ENCODE measurements around the gene ZYX. TPM values are rescaled to one million over a fixed set of nuclear protein-coding genes. Genes with fewer than 3 reads are reported as not detected.
A peak's percentile ranks its signal among the peaks of the same experiment; 100 is the strongest.

The ZYX gene
- polyA plus RNA-seq, 2 of the 4 experiments (the other 2 are of a cell fraction) = 13.3 to 109 TPM

GRCh38 chr7:143337216-143337615, 43.9 kb upstream of the ZYX start:
- Histone ChIP-seq H3K4me1 (peaks cover 15% of the 10 kb centered on the region), H3K27ac (no peak overlapping the region), H3K4me3 (no peak overlapping the region), H3K9me3 (no peaks in the 10 kb centered on the region), H3K4me2 (no peak overlapping the region)
- ChIA-PET POLR2A (no interaction called here), CTCF (interaction anchor here (1.0 to 2.9 kb wide), 4 partner anchors 8 to 79 kb away, joined by 3 to 14 read pairs (median 6); no protein-coding TSS in a partner anchor)
- ATAC-seq (peak in 1 of 2 experiments; percentile 29; a peak in 1 of 6 replicates), FAIRE-seq (no peak), DNase-seq (ENCODE audit: low read depth in 1 of 2, low spot score in 1 of 2) (no peak)
- TF ChIP-seq USF2 (IDR thresholded peaks at IDR 0.05) = no peak
- TF ChIP-seq FOXS1 (CRISPR knock-in tag; IDR thresholded peaks at IDR 0.05) = no peak
- no peak for TF ChIP-seq RAD21 (conservative IDR thresholded peaks at IDR 0.05 in 1 of 2, IDR thresholded peaks at IDR 0.05 in 1 of 2)
- no peak for TF ChIP-seq CBX8 (IDR thresholded peaks at IDR 0.05)
- no peak for TF ChIP-seq ZSCAN20 (CRISPR knock-in tag; IDR thresholded peaks at IDR 0.05)
- TF ChIP-seq NPAS2 (CRISPR knock-in tag; IDR thresholded peaks at IDR 0.05; ENCODE audit: borderline replicate concordance) = no peak
- no peak for TF ChIP-seq HES2 (IDR thresholded peaks at IDR 0.05)
- no peak for TF ChIP-seq KDM5A (IDR thresholded peaks at IDR 0.05)
- TF ChIP-seq KDM1A (IDR thresholded peaks at IDR 0.05; ENCODE audit: low read depth) = no peak
- TF ChIP-seq BCL3 (IDR thresholded peaks at IDR 0.05) = no peak
- WGBS (ENCODE audit: missing lambda C conversion rate) = 89% methylated on average over 3 of the region's 3 CpGs

GRCh38 chr7:143341842-143342241, 39.3 kb upstream of the ZYX start:
- no peak for TF ChIP-seq FOXS1 (CRISPR knock-in tag; IDR thresholded peaks at IDR 0.05)
- no peak for TF ChIP-seq RFX5 (IDR thresholded peaks at IDR 0.05)
- TF ChIP-seq EHF (CRISPR knock-in tag; IDR thresholded peaks at IDR 0.05) = no peak
- TF ChIP-seq PHF8 (IDR thresholded peaks at IDR 0.05; ENCODE audit: borderline replicate concordance, low read depth) = no peak
- TF ChIP-seq SREBF2 (IDR thresholded peaks at IDR 0.05) = no peak
- TF ChIP-seq SMC3 (IDR thresholded peaks at IDR 0.05) = no peak
- TF ChIP-seq HOXA7 (CRISPR knock-in tag; IDR thresholded peaks at IDR 0.05) = no peak
- TF ChIP-seq CHD2 (IDR thresholded peaks at IDR 0.05; ENCODE audit: low read length, partially characterized antibody) = no peak
- Histone ChIP-seq H3K9me3 (no peaks in the 10 kb centered on the region), H3K4me2 (no peak overlapping the region), H3K4me3 (no peak overlapping the region), H3K4me1 (no peaks in the 10 kb centered on the region), H3K27ac (no peak overlapping the region)
- ChIA-PET POLR2A (no interaction called here), CTCF (interaction anchor here (0.7 to 0.9 kb wide), 4 partner anchors 9 to 43 kb away, joined by 3 read pairs; no protein-coding TSS in a partner anchor)
- 88% methylated on average over 8 of the region's 8 CpGs for WGBS (ENCODE audit: missing lambda C conversion rate)
- no peak for ATAC-seq
- DNase-seq (ENCODE audit: low read depth in 1 of 2, low spot score in 1 of 2) = no peak
- no peak for FAIRE-seq

GRCh38 chr7:143343596-143343995, 37.5 kb upstream of the ZYX start:
- WGBS (ENCODE audit: missing lambda C conversion rate) = 76% methylated on average over 3 of the region's 3 CpGs
- DNase-seq (ENCODE audit: low read depth in 1 of 2, low spot score in 1 of 2) (no peak), ATAC-seq (no peak), FAIRE-seq (no peak)
- ChIA-PET POLR2A (no interaction called here), CTCF (interaction anchor here (1.0 to 2.2 kb wide), 5 partner anchors 16 to 57 kb away, joined by 3 to 7 read pairs (median 5); partner anchors contain the start of gene CLCN1)
- H3K9me3 ChIP-seq = no peaks in the 10 kb centered on the region
- no peak for TF ChIP-seq HOXB5 (CRISPR knock-in tag; IDR thresholded peaks at IDR 0.05)
- TF ChIP-seq MAZ (IDR thresholded peaks at IDR 0.05; ENCODE audit: borderline replicate concordance, low read depth, low read length) = no peak
- no peak for TF ChIP-seq ESRRA (IDR thresholded peaks at IDR 0.05; ENCODE audit: borderline replicate concordance, low read length)
- TF ChIP-seq PBX3 (IDR thresholded peaks at IDR 0.05) = no peak
- no peaks in the 10 kb centered on the region for H3K4me1 ChIP-seq
- H3K27ac ChIP-seq = no peak overlapping the region
- no peak overlapping the region for H3K4me2 ChIP-seq
- no peak overlapping the region for H3K4me3 ChIP-seq
